DND-41 (cell line): ENCODE results near the gene SELP.

Experiments used
- EZH2 ChIP-seq: IDR thresholded peaks from 3 replicates; pipeline ENCODE4 v1.6.1; 2012; ENCODE audit warnings: borderline replicate concordance, low read depth, mild to moderate bottlenecking, moderate library complexity, low read length, inconsistent platforms; ENCODE audit not compliant: severe bottlenecking
- TF ChIP-seq, protein P1 (sequence below): IDR thresholded peaks from 2 replicates; pipeline ENCODE4 v1.5.1; 2012; ENCODE audit warnings: borderline replicate concordance, low read length, moderate library complexity, mild to moderate bottlenecking; ENCODE audit not compliant: poor library complexity, severe bottlenecking; ENCODE audit errors: extremely low read depth

DNA sequence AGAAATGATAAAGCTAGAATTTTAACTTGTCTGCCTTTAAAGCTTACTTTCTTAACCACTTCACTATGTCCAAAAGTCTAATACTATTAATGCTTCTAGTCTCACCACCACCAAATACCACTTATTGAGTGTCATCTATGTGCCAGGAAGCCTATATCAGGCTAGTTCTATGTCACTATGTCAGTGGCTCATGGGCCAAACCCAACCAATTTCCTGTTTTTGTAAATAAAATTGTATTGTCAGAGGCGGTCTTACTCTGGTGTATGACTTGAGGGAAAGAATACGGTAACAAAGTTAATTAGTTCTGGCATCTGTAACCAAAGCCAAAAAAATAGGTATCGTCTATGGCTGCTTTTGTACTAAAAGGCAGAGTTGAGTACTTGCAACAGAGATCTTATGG lies 58.5 kb downstream of the SELP start:
- TF ChIP-seq, protein P1, sequence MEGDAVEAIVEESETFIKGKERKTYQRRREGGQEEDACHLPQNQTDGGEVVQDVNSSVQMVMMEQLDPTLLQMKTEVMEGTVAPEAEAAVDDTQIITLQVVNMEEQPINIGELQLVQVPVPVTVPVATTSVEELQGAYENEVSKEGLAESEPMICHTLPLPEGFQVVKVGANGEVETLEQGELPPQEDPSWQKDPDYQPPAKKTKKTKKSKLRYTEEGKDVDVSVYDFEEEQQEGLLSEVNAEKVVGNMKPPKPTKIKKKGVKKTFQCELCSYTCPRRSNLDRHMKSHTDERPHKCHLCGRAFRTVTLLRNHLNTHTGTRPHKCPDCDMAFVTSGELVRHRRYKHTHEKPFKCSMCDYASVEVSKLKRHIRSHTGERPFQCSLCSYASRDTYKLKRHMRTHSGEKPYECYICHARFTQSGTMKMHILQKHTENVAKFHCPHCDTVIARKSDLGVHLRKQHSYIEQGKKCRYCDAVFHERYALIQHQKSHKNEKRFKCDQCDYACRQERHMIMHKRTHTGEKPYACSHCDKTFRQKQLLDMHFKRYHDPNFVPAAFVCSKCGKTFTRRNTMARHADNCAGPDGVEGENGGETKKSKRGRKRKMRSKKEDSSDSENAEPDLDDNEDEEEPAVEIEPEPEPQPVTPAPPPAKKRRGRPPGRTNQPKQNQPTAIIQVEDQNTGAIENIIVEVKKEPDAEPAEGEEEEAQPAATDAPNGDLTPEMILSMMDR: no peak
- TF ChIP-seq EZH2: no peak
